Activated CD8-positive, alpha-beta memory T cell treated with anti-CD3 and anti-CD28 coated beads for 1 hour (primary cell): ENCODE results near the gene UBE4B.
"Not testable (repeated sequence)": the region's sequence is repeated elsewhere in the genome, so short reads cannot be mapped to it uniquely, and the experiment has no call there.

ENCODE experiments used
- DNase-seq, 2 donors: peaks; one replicate each; pipeline ENCODE4 v3.0.0-alpha.2; 2020; ENCODE audit warnings: low read depth in 1 of 2; ENCODE audit errors: extremely low read depth in 1 of 2

UBE4B gene

DNA sequence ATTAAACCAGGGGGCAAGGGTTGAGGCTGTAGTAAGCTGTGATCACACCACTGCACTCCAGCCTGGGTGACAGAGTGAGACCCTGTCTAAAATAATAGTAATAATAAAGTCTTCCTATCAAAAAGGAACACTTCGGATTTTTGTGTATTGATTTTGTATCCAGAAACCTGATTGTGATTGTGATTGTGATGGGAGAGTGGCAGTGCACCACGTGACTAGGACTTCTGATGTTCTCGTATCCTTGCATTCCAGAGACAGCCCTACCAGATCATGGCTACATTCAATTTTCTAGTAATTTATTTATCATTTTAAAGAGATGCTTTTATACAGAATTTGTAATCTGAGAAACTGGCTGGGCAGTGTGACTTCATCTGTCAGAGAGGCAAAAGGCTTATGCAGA, 175.1 kb downstream of the UBE4B start:
- no peak for DNase-seq

DNA sequence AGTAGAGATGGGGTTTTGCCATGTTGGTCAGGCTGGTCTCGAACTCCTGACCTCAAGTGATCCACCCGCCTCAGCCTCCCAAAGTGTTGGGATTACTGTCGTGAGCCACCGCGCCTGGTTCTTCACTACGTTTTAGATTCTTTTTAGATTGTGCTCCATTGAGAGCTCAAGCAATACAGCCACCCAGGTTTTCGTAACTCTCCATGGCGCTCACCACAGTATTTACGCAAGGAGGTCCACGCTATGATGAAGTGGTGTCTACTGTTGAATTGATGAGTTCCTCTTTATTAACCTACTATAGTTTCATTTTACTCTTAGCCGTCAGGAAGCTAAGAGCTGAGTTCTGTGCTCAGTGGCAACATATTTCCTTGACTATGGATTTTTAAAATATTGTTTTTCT, 175.8 kb downstream of the UBE4B start:
- DNase-seq: no peak

DNA sequence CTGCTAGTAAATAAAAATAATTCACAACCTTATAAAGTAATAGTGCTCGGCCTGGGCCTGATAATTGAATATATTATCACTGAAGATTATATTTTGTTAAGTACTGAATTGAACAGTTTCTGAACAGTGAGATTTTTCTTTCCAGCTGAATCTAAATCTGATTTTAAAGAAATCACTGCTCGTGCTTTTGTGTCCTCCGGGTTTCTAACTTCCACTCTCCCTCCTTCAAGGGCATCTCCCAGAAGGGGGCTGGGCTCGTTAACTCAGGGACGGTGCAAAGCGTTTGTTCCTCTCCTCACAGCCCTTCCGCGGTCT, 176.8 kb downstream of the UBE4B start:
- DNase-seq: no peak

GRCh38 chr1:10209905-10210810, 177.4 kb downstream of the UBE4B start, which contains the start of gene KIF1B:
Gene KIF1B, plus strand, starts transcription at chr1:10210570. Its CDS starts 21,759 bp downstream, at chr1:10232329.
- peak; percentile 89 to 95 for DNase-seq

DNA sequence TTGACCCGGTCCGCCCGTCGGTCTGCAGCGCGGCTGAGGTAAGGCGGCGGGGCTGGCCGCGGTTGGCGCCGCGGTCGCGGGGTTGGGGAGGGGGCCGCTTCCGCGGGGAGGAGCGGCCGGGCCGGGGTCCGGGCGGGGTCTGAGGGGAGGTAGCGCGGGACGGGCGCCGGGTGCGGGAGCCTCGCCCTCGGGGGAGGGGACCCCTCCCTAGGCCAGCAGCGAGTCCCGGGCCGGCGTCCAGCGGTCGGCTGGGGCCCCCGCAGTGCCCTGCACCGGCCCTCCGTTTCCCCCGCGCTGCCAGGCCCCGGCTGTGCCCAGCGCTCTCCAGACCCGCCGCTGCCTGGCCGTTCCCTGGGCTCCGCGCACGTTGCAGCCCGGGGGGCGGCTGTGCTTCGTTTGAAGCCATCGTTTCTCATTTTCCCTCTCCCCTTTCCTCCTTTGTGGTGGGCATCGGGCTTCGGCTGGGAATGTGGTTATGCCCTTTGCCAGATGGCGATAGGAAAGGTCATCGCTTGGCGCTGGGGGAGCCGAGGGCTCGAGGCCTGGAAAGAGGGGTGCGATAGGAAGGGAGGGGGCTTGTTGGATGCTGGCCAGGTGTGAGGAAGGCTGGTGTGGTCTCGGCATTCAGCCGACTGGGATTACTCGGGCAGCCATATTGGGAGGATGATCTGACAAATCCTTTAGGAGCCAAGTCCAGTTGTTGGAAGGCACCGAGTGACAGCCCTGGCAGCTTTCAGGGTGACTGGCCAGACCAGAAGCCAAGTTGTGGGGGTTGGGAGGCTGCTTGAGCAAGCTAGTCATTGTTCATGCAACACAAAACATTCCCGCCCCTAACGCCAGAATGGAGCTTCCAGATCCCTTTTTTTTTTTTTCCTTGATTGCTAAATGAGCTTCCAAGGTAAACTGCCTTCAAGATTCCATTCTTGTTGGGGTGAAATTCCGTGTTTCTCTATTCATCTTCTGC, 178.4 kb downstream of the UBE4B start:
- DNase-seq: peak in 1 of 2 donors; percentile 5

DNA sequence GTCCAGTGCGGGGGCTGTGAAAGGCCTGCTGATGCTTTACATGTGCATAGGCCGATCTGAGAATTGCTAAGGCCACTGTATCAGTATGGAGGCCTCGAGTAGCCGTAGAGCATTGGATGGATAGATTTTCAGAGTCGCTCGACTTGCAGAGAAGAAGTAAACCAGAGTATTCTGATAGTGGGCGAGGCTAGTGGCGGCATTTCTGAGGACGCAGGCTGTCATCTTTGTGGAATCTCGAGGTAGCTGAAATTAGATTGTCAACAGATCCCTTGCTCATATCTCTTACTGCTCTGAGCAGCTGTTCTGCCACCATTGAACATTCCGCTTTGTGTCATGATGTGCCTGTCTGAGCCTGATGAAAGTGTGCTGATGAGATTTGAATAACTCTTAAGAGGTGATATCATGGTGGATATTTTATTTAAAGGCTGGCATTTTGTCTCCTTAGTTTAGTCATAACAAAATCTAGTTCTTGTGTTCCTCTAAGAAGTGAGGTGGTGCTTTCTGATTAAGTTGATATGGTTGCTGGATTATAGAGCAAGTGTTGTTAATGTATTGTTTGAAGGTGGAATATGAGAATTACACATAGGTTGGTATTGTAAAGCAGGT, 179.2 kb downstream of the UBE4B start:
- DNase-seq: no peak

DNA sequence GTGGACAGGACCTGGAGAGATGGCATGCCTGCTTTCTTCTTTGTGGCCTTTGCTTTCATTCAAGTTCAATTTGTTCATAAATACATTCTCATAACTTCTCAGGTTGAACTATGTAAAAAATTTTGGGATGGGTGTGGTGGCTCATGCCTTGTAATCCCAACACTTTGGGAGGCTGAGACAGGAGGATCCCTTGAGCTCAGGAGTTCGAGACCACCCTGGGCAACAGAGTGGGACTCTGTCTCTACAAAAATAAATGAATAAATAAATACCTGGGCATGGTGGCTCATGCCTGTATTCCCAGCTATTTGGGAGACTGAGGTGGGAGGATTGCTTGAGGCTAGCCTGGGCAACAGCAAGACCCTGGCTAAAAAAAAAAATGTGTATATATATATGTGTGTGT, 179.7 kb downstream of the UBE4B start:
- no peak for DNase-seq

- DNase-seq: no peak
These were observed 180.5 kb downstream of the UBE4B start for GRCh38 chr1:10213186-10213705.

GRCh38 chr1:10216090-10216749, 183.5 kb downstream of the UBE4B start:
- DNase-seq: no peak

GRCh38 chr1:10217748-10218441, 185.1 kb downstream of the UBE4B start:
- no peak for DNase-seq

- no peak for DNase-seq
These were observed 187.4 kb downstream of the UBE4B start for GRCh38 chr1:10220200-10220599.

GRCh38 chr1:10220657-10221056, 187.9 kb downstream of the UBE4B start:
- not testable (repeated sequence) for DNase-seq

DNA sequence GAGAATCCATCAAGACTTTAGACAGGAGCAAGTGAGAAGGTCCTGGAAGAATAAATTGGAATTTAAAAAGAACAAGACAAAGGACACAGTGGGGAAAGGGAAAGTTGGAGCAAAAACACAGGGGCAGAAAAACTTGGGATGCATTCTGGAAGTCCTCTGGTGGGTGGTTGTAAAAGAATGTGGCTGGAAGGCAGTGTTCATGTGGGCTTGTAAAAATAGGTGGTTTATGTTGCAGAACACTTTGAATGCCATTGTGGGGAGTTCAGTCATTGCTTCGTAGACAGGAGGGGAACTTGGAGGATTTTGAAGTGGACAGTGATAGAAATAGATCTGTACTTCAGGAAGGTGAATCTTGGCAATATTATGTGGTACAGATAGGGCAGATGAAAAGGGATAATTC, 192.8 kb downstream of the UBE4B start:
- DNase-seq: no peak

- no peak for DNase-seq
These were observed 195.8 kb downstream of the UBE4B start for GRCh38 chr1:10228528-10228927.

GRCh38 chr1:10229903-10230302, 197.1 kb downstream of the UBE4B start:
- DNase-seq: no peak
